Ishikawa (cell line): ENCODE measurements around the gene SEPTIN5.
A peak's percentile ranks its signal among the peaks of the same experiment; 100 is the strongest.

Experiments used
- CEBPB ChIP-seq: IDR thresholded peaks from 2 replicates; pipeline ENCODE4 v1.6.1; 2012
- FOXM1 ChIP-seq: IDR thresholded peaks from 2 replicates; pipeline ENCODE4 v1.6.1; 2012; ENCODE audit warnings: low read depth, borderline replicate concordance
- MAX ChIP-seq: IDR thresholded peaks from 2 replicates; pipeline ENCODE4 v1.6.1; 2012
- RAD21 ChIP-seq: IDR thresholded peaks from 2 replicates; pipeline ENCODE4 v1.6.1; 2012; ENCODE audit warnings: low read depth
- USF1 ChIP-seq: IDR thresholded peaks from 2 replicates; pipeline ENCODE4 v1.6.1; 2012
- YY1 ChIP-seq: IDR thresholded peaks from 2 replicates; pipeline ENCODE4 v1.6.1; 2012; ENCODE audit warnings: low read depth
- TF ChIP-seq, protein P1 (sequence below): IDR thresholded peaks from 2 replicates; pipeline ENCODE4 v1.6.1; 2012; ENCODE audit warnings: low read depth, mild to moderate bottlenecking

GRCh38 chr22:19691721-19692341 is 22.5 kb upstream of the SEPTIN5 start:
- TF ChIP-seq FOXM1 (no peak), CEBPB (no peak), USF1 (no peak), MAX (peak; percentile 73), RAD21 (no peak), YY1 (no peak)
- TF ChIP-seq, protein P1, sequence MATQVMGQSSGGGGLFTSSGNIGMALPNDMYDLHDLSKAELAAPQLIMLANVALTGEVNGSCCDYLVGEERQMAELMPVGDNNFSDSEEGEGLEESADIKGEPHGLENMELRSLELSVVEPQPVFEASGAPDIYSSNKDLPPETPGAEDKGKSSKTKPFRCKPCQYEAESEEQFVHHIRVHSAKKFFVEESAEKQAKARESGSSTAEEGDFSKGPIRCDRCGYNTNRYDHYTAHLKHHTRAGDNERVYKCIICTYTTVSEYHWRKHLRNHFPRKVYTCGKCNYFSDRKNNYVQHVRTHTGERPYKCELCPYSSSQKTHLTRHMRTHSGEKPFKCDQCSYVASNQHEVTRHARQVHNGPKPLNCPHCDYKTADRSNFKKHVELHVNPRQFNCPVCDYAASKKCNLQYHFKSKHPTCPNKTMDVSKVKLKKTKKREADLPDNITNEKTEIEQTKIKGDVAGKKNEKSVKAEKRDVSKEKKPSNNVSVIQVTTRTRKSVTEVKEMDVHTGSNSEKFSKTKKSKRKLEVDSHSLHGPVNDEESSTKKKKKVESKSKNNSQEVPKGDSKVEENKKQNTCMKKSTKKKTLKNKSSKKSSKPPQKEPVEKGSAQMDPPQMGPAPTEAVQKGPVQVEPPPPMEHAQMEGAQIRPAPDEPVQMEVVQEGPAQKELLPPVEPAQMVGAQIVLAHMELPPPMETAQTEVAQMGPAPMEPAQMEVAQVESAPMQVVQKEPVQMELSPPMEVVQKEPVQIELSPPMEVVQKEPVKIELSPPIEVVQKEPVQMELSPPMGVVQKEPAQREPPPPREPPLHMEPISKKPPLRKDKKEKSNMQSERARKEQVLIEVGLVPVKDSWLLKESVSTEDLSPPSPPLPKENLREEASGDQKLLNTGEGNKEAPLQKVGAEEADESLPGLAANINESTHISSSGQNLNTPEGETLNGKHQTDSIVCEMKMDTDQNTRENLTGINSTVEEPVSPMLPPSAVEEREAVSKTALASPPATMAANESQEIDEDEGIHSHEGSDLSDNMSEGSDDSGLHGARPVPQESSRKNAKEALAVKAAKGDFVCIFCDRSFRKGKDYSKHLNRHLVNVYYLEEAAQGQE = no peak
